NCI-H748 (cell line): Measurements from ENCODE around the gene ASTN2.
A peak's percentile ranks its signal among the peaks of the same experiment; 100 is the strongest.

ENCODE experiments used
- DNase-seq: peaks from one replicate; lab custom pipeline; 2025; ENCODE audit not compliant: unreplicated experiment; lab: John Stamatoyannopoulos, UW

Gene ASTN2

DNA sequence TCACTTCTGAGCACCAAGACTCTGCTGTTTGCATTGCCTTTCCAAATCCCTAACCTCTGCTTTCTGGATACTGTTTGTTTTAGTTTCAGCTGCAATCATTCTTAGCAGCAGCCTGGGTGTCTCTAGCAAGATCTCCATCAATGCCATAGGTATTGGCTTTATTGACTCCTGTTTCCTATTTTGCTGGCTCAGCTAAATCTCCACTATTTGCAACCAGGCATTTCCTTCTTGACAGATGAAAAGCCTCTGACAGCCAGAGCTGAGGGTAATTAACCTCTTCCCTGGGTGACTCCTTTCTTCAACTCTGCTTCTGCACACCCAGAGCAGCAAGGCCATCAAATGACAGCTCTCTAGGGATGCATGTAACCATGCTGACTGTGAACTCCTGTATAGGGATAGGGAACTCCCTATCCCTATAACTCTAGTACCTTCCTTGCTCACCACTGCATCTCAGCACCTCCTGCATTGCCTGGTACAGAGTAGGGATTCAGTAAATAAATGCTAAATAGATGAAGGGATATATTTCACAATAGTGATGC is 434.2 kb downstream of the ASTN2 start:
- no peak for DNase-seq

DNA sequence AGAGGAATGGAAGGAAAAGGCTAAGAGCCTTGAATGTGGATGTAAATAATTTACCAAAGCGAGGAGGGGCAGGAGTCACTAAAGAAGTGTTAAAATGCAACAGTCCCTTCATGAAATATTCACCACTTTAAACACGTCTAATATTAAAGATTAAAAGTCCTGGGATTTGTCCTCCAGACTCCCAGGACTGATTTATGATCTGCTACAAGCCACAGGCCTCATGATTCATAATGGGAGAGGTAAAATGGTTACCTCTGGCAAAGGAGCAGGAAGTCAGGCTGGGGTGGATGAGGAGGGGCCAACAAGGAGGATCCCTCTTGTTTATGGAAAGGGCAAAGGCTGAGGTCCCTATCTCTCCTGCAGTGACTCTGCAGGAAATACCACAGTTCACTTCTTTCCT is 435.4 kb downstream of the ASTN2 start:
- DNase-seq = no peak

DNA sequence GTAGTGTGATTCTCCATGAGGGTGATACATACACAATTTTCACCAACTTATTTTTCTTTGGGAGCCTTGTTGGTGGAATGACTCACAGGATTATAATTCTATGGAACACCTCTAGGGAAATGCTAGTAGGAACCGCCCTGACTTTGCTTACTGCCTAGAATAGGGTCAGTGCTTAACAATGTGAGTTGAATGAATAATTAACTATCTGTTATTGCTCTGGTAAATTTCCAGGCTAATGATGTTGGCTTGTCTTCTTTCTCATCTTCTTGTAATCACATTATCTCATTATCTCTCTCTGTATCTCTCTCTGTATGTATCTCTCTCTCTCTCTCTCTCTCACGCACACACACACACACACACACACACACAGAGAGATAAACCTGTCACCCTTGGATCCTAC is 436.7 kb downstream of the ASTN2 start:
- DNase-seq = no peak

- DNase-seq = no peak
These were observed 439.7 kb downstream of the ASTN2 start for GRCh38 chr9:116975126-116975525.

GRCh38 chr9:116966199-116966598 is 448.7 kb downstream of the ASTN2 start:
- DNase-seq = no peak

DNA sequence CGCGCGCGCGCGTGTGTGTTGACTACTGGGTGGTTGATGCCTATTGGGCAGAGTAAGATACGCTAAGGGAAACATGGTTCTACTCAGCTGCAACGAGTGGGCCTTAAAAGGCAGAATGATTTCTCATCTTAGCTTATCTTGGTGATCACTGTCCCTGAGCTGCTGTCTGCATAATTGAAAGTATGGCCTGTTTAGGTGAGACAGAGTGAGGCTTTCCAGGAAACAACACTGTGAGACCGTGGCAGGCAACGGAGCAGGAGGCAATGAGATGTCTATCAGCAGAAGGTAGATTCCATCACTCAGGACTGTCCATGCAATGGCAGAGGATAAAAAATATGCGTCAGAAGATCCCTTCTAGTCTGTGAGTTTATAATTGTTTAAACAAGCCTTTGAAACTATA is 450.6 kb downstream of the ASTN2 start:
- DNase-seq = no peak

- DNase-seq = peak; percentile 89
These were observed 455.0 kb downstream of the ASTN2 start for GRCh38 chr9:116959809-116960208.

DNA sequence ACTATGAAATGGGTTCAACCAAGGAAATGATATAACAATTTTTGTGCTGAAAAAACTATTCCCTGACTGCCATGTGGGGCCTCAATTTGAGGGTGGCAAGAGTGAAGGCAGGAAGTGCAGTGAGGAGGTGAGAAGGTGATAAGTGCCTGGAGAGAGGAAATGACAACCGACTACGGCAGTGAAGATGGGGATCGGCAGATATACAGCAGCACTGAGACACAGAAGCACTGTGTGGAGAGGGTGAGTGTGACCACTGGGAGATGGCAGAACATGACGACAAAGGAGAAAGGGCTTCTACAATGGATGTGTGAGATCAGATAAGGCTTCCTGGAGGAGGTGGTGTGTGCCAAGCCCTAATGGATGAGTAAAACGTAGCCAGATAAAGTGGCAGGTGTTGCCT is 456.0 kb downstream of the ASTN2 start:
- DNase-seq = no peak

DNA sequence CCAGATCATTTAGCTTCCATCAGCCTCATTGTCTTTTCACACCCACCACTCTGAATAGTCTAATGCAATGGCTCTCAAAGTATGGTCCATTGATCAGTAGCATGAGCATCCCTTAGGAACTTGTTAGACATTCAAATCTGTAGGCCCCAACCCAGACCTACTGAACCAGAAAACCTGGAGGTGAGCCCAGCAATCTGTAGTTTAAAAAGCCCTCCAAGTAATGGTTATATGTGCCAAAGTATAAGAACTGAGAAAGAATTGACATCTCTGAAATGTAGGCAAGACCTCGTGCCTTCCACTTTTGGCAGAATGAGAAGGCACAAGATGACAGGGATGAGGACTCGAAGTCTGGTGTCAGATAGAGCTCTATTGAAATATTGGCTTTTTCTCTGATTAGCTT is 460.1 kb downstream of the ASTN2 start:
- no peak for DNase-seq

GRCh38 chr9:116953271-116953670 is 461.6 kb downstream of the ASTN2 start:
- no peak for DNase-seq

- no peak for DNase-seq
These were observed 462.4 kb downstream of the ASTN2 start for GRCh38 chr9:116952436-116952810.

- DNase-seq = no peak
These were observed 463.0 kb downstream of the ASTN2 start for GRCh38 chr9:116951588-116952435.

- DNase-seq = no peak
These were observed 469.0 kb downstream of the ASTN2 start for GRCh38 chr9:116945817-116946216.

DNA sequence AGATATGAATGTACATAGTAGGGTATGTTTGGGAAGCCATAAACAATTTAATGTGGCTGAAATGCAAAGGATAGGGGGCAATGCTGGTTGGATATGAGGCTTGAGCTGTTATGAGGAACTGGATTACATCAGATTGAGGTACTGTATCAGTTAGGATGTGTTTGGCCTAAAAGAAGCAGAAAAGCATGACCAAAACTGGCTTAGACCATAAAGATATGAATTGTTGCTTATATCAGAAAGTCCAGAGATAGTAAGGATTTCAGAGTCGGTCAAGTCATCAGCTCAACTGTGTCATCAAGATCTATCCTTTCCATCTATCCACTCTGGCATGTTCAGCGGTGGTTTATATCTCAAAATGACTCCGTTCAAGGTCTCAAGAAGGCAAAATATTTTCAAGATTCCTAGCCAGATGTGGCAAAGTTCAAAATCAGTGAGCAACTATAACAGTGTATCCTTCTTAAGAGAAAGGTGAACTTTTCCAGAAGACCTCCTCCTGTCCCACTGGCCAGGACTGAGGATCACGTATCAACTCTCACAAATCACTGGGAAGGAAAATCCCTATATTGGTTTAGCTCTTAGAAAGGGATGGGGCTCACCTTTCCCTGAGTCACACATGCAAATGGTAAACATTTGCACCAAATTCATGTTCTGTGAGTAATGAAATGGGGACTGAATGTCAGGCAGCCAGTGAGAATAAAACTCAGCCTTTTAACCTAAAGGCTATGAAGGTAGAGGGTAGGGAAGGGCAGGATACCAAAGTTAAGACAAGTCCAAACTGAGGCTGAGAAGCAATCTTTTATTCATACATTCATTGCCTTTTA is 469.9 kb downstream of the ASTN2 start:
- DNase-seq = no peak

- no peak for DNase-seq
These were observed 470.9 kb downstream of the ASTN2 start for GRCh38 chr9:116943970-116944369.

DNA sequence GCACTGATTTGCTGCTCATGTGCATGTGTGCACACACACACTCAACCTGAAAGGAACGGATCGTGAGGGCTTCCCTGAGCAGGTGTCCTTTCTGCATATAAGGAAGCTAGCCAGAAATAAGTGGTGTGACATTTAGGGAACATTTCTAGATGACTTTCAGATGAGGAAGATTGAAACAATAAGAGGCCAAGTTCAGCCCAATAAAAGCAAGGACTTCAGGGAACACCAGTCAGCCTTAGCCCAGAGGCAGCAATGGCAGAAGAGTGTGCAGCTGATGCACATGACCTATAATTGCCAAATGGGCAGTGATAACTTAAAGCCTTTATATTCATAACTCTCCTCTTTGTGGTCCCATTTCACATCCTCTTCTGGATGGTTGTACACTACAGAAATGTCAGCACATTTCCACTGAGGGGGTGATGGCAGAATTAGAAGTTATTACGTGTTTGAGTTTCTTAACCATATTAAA is 472.2 kb downstream of the ASTN2 start:
- no peak for DNase-seq

- no peak for DNase-seq
These were observed 473.6 kb downstream of the ASTN2 start for GRCh38 chr9:116941266-116941665.

- DNase-seq = no peak
These were observed 474.1 kb downstream of the ASTN2 start for GRCh38 chr9:116940614-116941215.

- DNase-seq = no peak
These were observed 475.2 kb downstream of the ASTN2 start for GRCh38 chr9:116939614-116940013.

DNA sequence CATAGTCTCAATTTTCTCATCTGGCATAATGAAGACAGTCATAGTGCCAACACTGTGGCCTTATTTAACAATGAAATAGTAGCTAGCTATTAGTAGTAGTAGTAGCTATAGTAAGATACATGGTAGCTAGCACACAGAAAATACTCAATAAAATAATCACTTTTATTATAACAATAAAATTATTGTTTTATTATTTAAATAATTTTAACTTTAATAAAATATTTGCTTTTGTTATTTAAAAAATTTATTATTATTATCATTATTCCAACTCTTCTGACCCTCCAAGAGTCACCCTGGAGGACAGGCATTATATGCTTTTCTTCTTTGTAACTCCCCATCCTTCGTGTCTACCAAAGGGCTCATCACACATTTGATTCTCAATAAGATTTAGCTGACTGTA is 475.7 kb downstream of the ASTN2 start:
- no peak for DNase-seq

DNA sequence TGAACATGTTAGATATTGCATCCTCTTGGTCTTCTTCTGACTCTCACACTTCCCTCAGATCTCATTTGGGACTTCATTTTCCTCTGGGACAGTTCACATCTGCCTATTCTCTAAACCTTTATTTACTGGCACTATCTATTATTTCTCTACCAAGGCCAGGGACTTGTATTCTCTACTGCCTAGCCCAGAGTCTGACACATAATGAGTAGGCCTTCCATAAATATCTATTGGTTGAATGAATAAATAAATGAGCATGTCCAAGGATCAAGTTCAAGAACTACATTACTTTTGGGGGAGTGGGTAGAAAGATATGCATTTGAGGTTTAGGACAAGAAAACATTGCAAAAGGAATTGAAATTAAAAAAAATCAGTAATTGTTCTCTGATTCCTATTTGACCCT is 477.5 kb downstream of the ASTN2 start:
- no peak for DNase-seq
